ENCODE results near the gene SH3PXD2A.

Gene SH3PXD2A

DNA sequence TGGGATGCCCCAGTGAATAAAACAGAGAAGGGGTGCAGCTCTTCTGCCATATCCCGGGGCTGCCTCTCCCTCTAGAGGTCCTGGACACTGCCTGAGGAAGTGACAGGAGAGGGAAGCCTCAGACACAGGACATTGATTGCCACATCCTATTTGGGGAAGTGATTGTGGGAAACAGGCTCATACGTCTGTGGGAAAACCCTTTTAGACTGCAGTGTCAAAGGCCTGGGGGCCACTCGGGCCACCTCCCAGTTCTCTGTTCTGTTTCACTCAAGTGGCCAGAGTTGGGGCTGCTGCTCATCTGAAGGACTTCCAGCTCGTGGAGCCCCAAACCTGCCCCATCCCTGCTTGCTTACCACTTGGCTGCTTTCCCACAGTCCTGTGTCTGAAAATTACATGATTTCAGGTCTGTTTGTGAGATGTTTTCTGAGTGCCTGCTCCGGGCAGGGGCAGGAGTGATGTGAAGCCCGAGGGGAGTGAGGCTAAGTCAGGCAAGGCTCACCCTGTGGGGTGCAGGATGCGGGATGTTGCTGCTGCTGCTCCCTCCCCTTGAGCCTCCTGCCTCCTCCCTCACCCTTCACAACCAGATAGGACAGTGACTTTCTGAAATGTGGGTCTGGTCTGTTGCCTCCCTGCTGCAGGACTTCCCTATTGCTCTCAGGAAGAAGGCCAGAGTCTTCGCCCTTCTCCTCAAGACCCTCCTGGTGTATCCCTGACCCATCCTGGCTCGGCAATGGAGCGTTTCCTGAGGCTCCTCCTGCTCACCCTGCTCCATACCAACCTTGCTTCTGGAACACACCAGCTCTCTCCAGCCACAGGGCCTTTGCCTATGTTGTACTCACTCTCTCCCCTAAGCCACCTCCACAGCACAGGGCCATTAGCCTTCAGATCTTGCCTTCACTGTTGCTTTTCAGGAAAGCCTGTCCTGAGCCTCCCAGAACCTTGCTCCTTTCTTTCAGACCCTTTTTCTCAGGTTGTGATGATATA, 303.5 kb downstream of the SH3PXD2A start:
- no peak for DNase-seq

DNA sequence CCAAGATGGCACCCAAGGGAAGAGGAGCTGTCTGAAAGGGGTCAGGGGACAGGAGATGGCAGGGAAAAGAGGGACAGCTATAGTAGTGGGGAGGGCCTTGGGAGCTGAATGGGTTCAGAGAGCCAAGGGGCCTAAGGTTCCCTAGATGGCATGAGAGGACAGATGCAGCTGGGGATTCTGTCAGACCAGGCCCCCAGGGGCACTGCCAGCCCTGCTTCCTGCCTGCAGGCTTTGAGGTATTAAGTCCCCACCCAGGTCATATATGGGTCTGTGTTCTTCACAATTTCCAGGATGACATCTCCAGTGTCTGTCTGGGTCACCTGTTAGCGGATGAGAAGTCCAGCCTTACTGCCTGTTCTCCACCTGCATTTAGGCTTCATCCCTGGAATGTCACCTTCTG, 305.1 kb downstream of the SH3PXD2A start:
- no peak for DNase-seq

DNA sequence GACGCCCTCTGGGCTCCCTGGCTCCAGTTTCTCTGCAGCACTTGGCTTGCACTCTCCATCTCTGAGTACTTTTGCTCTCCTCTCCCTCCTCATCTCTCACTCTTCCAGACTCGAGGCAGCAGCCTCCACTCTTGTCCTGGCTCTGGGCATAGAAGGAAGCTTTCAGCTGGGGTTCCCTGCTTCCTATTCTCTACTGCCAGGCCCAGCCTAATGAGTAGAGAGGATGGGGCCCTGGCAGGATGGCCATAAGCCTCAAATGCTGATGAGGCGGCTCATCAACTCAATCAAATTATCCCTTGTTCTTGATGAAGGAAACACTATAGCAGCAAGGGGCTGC, 306.1 kb downstream of the SH3PXD2A start:
- DNase-seq: no peak

DNA sequence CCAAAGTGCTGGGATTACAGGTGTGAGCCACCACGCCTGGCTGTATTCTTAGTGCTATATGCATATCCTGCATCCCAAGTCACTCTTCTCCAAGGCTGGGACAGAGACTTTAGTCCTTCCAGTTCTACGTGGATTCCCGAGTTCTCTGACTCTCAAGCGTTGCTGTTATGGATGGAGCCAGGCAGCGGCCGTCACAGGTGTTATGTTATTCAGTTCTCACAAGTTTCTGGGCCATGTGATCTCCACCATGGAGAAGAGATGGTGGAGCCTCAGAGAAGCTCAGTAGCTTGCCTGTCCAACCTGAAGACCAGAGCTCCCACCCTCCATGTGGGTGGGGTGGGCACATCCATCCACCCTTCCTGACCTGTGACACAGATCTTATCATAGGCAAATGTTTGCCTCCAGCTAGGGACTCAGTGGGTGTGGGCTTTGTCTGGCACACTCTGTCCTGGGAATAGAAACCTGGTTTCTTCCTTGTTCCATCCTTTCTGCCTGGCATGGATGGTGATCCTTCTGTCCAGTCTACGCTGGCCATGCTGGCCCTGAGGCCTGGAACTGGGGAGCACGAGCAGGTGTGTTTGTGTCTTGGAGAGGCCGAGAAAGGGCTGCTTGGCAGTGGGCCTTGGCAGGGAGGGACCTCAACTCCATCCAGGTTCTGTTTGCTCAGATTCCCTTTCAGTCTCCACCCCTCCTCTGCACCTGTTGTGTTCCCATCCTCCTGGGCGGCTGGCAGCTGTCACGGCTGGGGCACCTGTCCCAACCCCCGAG, 306.6 kb downstream of the SH3PXD2A start:
- DNase-seq: no peak

DNA sequence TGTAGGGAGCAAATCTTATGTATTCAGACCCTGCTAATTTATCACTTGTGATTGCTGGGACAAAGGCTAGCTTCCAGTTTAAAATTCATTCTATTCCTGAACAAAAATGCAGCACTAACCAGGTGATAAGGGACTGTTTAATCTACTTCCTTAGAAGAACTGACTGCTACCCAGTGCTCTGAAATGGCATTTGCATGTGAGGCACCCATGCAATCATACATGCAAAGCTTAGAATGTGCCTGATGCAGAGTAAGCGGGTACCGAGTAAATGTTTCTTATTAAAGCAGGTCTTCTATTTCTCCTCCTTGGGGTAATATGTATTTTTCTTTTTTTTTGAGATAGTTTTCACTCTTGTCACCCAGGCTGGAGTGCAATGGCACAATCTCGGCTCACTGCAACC, 307.4 kb downstream of the SH3PXD2A start:
- DNase-seq: no peak

DNA sequence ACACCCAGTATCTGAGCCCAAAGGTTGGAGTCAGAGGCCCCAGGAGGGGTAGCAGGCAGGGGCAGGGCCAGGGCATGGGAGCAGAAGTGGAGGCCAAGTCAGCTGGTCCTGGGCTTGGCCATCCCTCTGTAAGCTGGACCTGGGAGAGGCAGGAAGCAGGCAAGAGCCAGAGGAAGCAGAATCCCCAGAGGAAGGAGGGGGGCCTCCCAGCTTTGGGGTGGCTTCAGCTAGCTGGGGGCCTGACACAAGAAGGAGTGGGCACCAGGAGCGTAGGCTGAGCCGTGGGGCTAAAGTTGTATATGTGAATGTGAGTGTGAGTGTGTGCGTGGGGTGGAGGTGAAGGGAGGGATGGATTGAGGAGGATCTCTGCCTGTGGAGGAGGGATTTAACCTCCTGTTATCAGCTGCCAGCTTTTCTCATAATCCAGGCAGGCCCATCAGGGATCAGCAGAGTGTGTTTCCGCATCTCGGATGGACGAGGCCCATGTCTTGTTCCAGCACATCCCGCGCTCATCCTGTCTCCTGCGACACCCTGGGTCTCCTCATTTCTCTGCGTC, 307.9 kb downstream of the SH3PXD2A start:
- no peak for DNase-seq

DNA sequence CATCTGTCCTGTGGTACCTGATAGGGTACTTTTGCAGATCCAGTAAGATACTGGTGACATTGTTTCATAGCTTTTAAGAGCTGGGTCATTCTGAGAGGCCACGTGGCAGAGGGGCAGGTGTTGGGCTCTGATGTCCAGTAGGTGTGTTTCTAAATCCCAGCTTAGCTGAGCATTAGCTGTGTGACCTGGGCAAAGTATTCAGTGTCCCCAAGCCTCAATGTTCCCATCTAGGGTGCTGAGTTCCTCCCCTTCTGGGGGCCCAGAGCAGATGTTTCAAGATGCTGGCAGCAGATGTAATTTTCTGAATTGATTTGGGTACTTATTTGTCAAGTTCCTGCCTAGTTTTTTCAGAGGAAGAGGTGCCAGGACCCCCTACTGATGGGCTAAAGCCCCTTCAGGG, 309.0 kb downstream of the SH3PXD2A start:
- no peak for DNase-seq

DNA sequence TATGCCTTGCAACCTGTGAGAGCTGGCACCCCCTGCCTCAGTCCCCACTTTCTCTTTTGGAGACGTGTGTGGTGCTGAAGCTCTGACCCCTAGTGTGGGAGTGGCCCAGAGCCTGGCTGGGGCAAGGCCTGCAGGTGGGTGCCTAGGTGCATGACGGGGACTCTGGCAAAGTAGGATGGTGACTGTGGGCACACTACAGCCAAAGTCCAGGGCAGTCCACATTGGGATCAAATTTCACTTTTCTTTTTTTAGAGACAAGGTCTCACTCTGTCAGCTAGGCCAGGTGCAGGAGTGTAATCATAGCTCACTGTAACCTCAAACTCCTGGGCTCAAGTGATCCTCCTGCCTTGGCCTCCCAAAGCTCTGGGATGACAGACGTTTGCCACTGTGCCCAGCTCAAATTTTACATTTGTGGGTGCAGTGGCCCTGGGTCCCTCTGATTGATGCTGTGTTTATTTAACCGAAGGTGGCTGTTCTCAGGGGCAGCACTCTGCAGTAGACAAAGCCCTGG, 309.6 kb downstream of the SH3PXD2A start:
- DNase-seq: no peak

DNA sequence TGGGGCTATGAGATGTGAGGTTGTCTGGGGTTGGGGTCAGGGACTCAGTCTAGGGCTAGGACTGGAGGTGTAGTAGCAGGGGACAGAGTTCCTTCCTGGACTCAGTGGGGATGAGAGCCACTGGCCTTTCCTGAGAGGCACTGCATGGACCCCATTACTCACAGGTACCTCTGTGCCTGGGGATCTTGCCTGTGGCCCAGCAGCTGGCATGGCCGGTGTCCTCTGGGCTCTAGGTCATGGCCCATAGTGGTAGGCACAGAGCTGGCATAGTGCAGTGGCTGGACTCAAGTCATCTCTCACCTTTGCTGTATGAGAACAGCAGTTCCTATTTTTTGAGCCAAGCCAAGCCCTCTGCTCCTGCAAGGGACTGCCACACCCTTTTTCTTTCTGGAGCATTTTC, 310.0 kb downstream of the SH3PXD2A start:
- no peak for DNase-seq

DNA sequence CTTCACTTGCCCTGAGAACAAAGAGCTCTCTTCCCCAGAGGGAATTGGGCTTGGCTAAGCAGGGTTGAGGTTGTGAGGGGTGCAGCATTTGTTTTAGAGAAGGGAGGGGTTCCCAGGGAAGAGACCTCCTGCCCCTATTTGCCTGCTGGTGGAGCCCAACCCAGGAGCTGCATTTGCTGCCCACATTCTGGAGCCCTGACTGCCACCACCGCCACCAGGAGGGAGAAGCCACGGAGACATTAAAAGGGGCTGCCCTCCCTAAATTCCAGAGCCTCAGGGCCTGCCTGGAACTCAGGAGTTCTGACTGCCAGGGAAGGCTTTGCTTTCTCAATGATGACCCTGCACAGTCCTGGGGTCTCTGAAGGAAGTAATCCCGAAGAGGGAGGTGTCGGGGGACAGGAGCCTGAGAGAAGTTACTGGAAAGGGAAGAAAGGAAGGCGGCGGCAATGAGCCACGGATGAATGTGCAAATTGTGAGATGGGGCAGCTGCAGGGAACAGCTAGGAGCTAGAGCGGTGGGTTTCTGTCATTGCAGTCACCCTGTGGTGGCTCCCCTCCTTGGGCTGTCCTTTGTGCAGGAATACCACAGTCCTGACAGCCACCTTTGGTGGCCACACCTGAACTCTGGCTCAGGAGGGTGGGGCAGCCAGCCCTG, 310.6 kb downstream of the SH3PXD2A start:
- no peak for DNase-seq
